SK-N-SH treated with all-trans-retinoic acid at 6 μM for 48 hours (cell line): Measurements from ENCODE around the gene MGLL.

ENCODE experiments used
- ATAC-seq: fragments of 200-7000 bp; cut with Tn5 transposase; 3 replicates; pipeline ENCODE4 v1.9.1; 2020; ENCODE audit warnings: mild to moderate bottlenecking, moderate library complexity
- BACH2 ChIP-seq: fragments of 250-450 bp; sonication (Bioruptor Pico); IDR thresholded peaks from 2 replicates; pipeline ENCODE4 v1.9.0; 2021; ENCODE audit warnings: mild to moderate bottlenecking, borderline replicate concordance
- ESRRG ChIP-seq: fragments of 250-450 bp; sonication (Bioruptor Pico); IDR thresholded peaks from 2 replicates; pipeline ENCODE4 v1.6.1; 2021; ENCODE audit warnings: mild to moderate bottlenecking
- GLIS3 ChIP-seq: fragments of 250-450 bp; sonication (Bioruptor Pico); IDR thresholded peaks from 2 replicates; pipeline ENCODE4 v1.5.0; 2020; ENCODE audit warnings: mild to moderate bottlenecking, moderate library complexity
- ISL1 ChIP-seq: fragments of 250-450 bp; sonication (Bioruptor Pico); IDR thresholded peaks from 2 replicates; pipeline ENCODE4 v2.1.2; 2022; ENCODE audit warnings: mild to moderate bottlenecking, moderate library complexity
- PPARA ChIP-seq: fragments of 250-450 bp; sonication (Bioruptor Pico); IDR thresholded peaks from 2 replicates; pipeline ENCODE4 v1.5.0; 2020; ENCODE audit warnings: mild to moderate bottlenecking, borderline replicate concordance
- RARB ChIP-seq: fragments of 250-450 bp; sonication (Bioruptor Pico); IDR thresholded peaks from 2 replicates; pipeline ENCODE4 v1.8.0; 2021; ENCODE audit warnings: mild to moderate bottlenecking, moderate library complexity
- SNAI2 ChIP-seq: fragments of 250-450 bp; sonication (Bioruptor Pico); IDR thresholded peaks from 2 replicates; pipeline ENCODE4 v1.5.0; 2020; ENCODE audit warnings: mild to moderate bottlenecking, moderate library complexity
- TCF4 ChIP-seq: fragments of 250-450 bp; sonication (Bioruptor Pico); IDR thresholded peaks from 2 replicates; pipeline ENCODE4 v1.8.0; 2021; ENCODE audit warnings: mild to moderate bottlenecking, moderate library complexity, borderline replicate concordance
- TOX ChIP-seq: fragments of 250-450 bp; sonication (Bioruptor Pico); IDR thresholded peaks from 2 replicates; pipeline ENCODE4 v1.8.0; 2021; ENCODE audit warnings: mild to moderate bottlenecking, moderate library complexity, borderline replicate concordance
- TSHZ2 ChIP-seq: fragments of 250-450 bp; sonication (Bioruptor Pico); IDR thresholded peaks from 2 replicates; pipeline ENCODE4 v1.5.0; 2020; ENCODE audit warnings: mild to moderate bottlenecking, moderate library complexity
- ZFP3 ChIP-seq: fragments of 250-450 bp; sonication (Bioruptor Pico); IDR thresholded peaks from 2 replicates; pipeline ENCODE4 v1.5.0; 2020; ENCODE audit warnings: mild to moderate bottlenecking, moderate library complexity
- ZNF565 ChIP-seq: fragments of 450-650 bp; formaldehyde crosslinking; conservative IDR thresholded peaks from 2 replicates; pipeline ENCODE4 v1.5.0; 2020; ENCODE audit warnings: low read depth, mild to moderate bottlenecking, moderate library complexity
- ZNF70 ChIP-seq: fragments of 450-650 bp; formaldehyde crosslinking; IDR thresholded peaks from 2 replicates; pipeline ENCODE4 v1.5.0; 2020; ENCODE audit warnings: mild to moderate bottlenecking, moderate library complexity
- ZNF8 ChIP-seq: fragments of 450-650 bp; formaldehyde crosslinking; IDR thresholded peaks from 2 replicates; pipeline ENCODE4 v1.5.0; 2020; ENCODE audit warnings: mild to moderate bottlenecking, moderate library complexity
- TF ChIP-seq, protein P1 (sequence below): fragments of 250-450 bp; sonication (Bioruptor Pico); IDR thresholded peaks from 2 replicates; pipeline ENCODE4 v1.5.1; 2020; ENCODE audit warnings: low read depth, mild to moderate bottlenecking, moderate library complexity
- TF ChIP-seq, protein P2 (sequence below): fragments of 250-450 bp; sonication (Bioruptor Pico); IDR thresholded peaks from 2 replicates; pipeline ENCODE4 v1.8.0; 2021; ENCODE audit warnings: low read depth, mild to moderate bottlenecking, moderate library complexity, borderline replicate concordance
- TF ChIP-seq, protein P3 (sequence below): fragments of 250-450 bp; sonication (Bioruptor Pico); IDR thresholded peaks from 2 replicates; pipeline ENCODE4 v1.8.0; 2020; ENCODE audit warnings: mild to moderate bottlenecking, moderate library complexity, borderline replicate concordance

MGLL gene

GRCh38 chr3:127798716-127799115, 23.6 kb downstream of the MGLL start (continued):
- TF ChIP-seq TSHZ2 (CRISPR knock-in tag) (no peak), TOX (no peak)
- TF ChIP-seq, protein P1, sequence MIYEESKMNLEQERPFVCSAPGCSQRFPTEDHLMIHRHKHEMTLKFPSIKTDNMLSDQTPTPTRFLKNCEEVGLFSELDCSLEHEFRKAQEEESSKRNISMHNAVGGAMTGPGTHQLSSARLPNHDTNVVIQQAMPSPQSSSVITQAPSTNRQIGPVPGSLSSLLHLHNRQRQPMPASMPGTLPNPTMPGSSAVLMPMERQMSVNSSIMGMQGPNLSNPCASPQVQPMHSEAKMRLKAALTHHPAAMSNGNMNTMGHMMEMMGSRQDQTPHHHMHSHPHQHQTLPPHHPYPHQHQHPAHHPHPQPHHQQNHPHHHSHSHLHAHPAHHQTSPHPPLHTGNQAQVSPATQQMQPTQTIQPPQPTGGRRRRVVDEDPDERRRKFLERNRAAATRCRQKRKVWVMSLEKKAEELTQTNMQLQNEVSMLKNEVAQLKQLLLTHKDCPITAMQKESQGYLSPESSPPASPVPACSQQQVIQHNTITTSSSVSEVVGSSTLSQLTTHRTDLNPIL (CRISPR knock-in tag), result no peak

DNA sequence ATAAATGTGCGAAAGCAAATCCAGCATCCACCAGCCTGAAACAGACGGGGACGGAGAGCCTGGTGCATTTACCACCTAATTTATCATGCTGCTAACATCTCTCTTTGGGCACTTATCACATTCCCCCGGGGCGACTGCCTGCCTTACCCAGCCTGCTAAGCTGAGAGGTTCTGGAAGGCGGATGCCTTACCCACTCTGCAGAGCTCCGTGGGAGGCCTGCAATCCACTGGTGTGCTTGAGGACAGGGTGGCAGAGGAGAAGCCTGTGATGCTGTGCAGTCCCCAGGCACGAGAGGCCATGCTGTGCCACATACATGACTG, 25.5 kb downstream of the MGLL start:
- TF ChIP-seq, protein P2, sequence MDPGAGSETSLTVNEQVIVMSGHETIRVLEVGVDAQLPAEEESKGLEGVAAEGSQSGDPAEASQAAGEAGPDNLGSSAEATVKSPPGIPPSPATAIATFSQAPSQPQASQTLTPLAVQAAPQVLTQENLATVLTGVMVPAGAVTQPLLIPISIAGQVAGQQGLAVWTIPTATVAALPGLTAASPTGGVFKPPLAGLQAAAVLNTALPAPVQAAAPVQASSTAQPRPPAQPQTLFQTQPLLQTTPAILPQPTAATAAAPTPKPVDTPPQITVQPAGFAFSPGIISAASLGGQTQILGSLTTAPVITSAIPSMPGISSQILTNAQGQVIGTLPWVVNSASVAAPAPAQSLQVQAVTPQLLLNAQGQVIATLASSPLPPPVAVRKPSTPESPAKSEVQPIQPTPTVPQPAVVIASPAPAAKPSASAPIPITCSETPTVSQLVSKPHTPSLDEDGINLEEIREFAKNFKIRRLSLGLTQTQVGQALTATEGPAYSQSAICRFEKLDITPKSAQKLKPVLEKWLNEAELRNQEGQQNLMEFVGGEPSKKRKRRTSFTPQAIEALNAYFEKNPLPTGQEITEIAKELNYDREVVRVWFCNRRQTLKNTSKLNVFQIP (CRISPR knock-in tag), result no peak
- TF ChIP-seq RARB (no peak), ESRRG (no peak), ZFP3 (CRISPR knock-in tag) (no peak)
- ATAC-seq, result no peak

DNA sequence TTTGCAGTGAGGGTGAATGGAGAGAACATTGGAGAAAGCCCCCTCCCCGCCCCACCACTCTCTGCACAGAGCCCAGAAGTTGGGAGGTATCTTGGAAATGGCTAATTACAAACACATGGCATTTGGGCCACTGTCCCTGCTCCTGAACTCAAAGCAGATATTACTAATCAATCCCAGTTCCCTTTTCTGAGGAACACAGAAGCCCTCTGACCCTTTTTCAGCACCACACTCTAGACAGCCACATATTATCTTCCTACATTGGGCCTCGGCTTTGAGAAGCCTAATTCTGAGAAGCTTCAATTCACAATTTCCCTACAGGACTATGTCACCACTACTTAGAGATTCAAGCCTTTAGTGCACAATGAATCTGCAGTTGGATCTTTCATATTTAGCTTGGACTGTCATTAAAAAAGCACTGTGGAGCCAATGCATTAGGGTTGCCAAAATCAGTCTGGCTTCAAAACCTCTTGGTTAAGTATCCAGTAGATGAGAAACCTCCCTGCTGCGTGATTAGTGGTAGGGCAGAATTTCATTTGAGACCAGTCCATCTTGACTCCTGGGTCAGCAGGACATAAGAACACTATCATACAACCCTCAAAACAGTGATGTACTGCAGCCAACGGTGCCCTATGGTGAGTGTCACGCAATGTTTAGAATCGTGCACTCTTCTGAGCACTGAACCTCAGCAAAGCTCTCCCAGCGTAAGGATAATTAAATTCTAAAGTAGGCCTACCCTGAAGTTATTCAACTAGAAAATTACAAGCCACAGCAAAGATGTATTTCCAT, 26.1 kb downstream of the MGLL start:
- TF ChIP-seq, protein P3, sequence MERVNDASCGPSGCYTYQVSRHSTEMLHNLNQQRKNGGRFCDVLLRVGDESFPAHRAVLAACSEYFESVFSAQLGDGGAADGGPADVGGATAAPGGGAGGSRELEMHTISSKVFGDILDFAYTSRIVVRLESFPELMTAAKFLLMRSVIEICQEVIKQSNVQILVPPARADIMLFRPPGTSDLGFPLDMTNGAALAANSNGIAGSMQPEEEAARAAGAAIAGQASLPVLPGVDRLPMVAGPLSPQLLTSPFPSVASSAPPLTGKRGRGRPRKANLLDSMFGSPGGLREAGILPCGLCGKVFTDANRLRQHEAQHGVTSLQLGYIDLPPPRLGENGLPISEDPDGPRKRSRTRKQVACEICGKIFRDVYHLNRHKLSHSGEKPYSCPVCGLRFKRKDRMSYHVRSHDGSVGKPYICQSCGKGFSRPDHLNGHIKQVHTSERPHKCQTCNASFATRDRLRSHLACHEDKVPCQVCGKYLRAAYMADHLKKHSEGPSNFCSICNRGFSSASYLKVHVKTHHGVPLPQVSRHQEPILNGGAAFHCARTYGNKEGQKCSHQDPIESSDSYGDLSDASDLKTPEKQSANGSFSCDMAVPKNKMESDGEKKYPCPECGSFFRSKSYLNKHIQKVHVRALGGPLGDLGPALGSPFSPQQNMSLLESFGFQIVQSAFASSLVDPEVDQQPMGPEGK, result no peak
- peak; percentile 45; the same call in 1 of the 2 replicates for TF ChIP-seq TCF4 (CRISPR knock-in tag)
- ATAC-seq, result no peak

- TF ChIP-seq ZNF8 (CRISPR knock-in tag) (peak; percentile 76), ZFP3 (CRISPR knock-in tag) (no peak), BACH2 (CRISPR knock-in tag) (no peak), GLIS3 (CRISPR knock-in tag) (no peak)
- no peak for ATAC-seq
These were observed 27.3 kb downstream of the MGLL start for GRCh38 chr3:127794972-127795371.

GRCh38 chr3:127794402-127794801, 27.9 kb downstream of the MGLL start:
- TF ChIP-seq BACH2 (CRISPR knock-in tag), result no peak
- no peak for TF ChIP-seq ISL1 (CRISPR knock-in tag)
- no peak for TF ChIP-seq TCF4 (CRISPR knock-in tag)
- no peak for TF ChIP-seq ZNF70 (CRISPR knock-in tag)
- no peak for TF ChIP-seq ZFP3 (CRISPR knock-in tag)
- TF ChIP-seq, protein P1 (CRISPR knock-in tag), result no peak
- TF ChIP-seq GLIS3 (CRISPR knock-in tag), result no peak
- TF ChIP-seq PPARA (CRISPR knock-in tag), result no peak
- no peak for TF ChIP-seq SNAI2
- no peak for TF ChIP-seq ZNF565 (CRISPR knock-in tag)
- TF ChIP-seq, all 23 proteins: peak for 0
- ATAC-seq, result no peak
